ENCODE results near the gene FURIN.

DNA sequence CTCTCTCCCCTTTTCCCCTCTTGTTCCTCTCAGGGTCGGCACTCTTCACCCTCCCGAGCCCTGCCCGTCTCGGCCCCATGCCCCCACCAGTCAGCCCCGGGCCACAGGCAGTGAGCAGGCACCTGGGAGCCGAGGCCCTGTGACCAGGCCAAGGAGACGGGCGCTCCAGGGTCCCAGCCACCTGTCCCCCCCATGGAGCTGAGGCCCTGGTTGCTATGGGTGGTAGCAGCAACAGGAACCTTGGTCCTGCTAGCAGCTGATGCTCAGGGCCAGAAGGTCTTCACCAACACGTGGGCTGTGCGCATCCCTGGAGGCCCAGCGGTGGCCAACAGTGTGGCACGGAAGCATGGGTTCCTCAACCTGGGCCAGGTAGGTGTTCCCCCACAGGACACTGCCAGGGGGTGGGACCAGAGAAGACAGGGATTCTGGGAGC is 7.2 kb downstream of the FURIN start:
- TF ChIP-seq, protein P1, sequence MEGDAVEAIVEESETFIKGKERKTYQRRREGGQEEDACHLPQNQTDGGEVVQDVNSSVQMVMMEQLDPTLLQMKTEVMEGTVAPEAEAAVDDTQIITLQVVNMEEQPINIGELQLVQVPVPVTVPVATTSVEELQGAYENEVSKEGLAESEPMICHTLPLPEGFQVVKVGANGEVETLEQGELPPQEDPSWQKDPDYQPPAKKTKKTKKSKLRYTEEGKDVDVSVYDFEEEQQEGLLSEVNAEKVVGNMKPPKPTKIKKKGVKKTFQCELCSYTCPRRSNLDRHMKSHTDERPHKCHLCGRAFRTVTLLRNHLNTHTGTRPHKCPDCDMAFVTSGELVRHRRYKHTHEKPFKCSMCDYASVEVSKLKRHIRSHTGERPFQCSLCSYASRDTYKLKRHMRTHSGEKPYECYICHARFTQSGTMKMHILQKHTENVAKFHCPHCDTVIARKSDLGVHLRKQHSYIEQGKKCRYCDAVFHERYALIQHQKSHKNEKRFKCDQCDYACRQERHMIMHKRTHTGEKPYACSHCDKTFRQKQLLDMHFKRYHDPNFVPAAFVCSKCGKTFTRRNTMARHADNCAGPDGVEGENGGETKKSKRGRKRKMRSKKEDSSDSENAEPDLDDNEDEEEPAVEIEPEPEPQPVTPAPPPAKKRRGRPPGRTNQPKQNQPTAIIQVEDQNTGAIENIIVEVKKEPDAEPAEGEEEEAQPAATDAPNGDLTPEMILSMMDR (IDR thresholded peaks at IDR 0.05): no peak
- no peak for TF ChIP-seq EZH2phosphoT487 (IDR thresholded peaks at IDR 0.05)
